Right cardiac atrium (tissue), 5 donors: ENCODE results near the gene PRKCE. TPM values are rescaled to one million over a fixed set of nuclear protein-coding genes. Genes with fewer than 3 reads are reported as not detected.

Source experiments
- ATAC-seq, 2 donors: fragments of 200-7000 bp; cut with Tn5 transposase; one replicate each; pipeline versions ENCODE4 v1.8.0 to v1.9.1; 2020; ENCODE audit warnings: moderate library complexity in 2 of 2, mild to moderate bottlenecking in 1 of 2
- DNase-seq, 3 donors: peaks; one replicate each; pipeline ENCODE4 v3.0.0-alpha.2; 2020
- H3K27ac ChIP-seq: one replicate; pipeline ENCODE4 v1.5.1; 2013; ENCODE audit warnings: mild to moderate bottlenecking, low read length, control low read depth, moderate library complexity
- H3K27me3 ChIP-seq: one replicate; pipeline ENCODE4 v1.6.1; 2013; ENCODE audit not compliant: control insufficient read depth, insufficient read depth
- H3K4me1 ChIP-seq: one replicate; pipeline ENCODE4 v1.6.1; 2013; ENCODE audit warnings: low read length; ENCODE audit not compliant: control insufficient read depth, insufficient read depth
- H3K4me3 ChIP-seq: one replicate; pipeline ENCODE4 v1.5.1; 2013; ENCODE audit warnings: low read length, control low read depth
- H3K9me3 ChIP-seq: one replicate; pipeline ENCODE4 v1.6.1; 2013; ENCODE audit warnings: low read length; ENCODE audit not compliant: control insufficient read depth
- WGBS: extraction: QIAGEN DNeasy Blood & Tissue Kit; methylation state at CpG from one replicate; pipeline ENCODE4 v1.1.7; 2013; 5-methylcytosine and 5-hydroxymethylcytosine counted together
- intact Hi-C, 4 donors: fragments of 100-400 bp; cut with DNase I; formaldehyde crosslinking; loops; one replicate each; pipeline versions ENCODE4 v1.11.0 to v1.14.0; 2022 to 2023
- polyA plus RNA-seq: library from polyadenylated mRNA; stranded (reverse); fragments of 200-250 nt; gene quantifications from one replicate; pipeline ENCODE4 v1.2.3, GENCODE V29; 2013
- total RNA-seq, 4 donors: library from RNA; stranded (reverse); fragmentation: NEBNext Ultra II Directional; extraction: Animal tissue kit (Norgen Biotek cat#: 25700); gene quantifications; one replicate each; pipeline ENCODE4 v1.2.1, GENCODE V29; 2021
- donor health status: healthy with polysubstance abuse.
- donor health status: DM: no; HTN: yes; CAD: no.
- donor health status: DM: no; HTN: no; CAD: no.
- donor health status: DM: no; HTN: yes; CAD: no; lungs with severe emphysema.
- donor health status: DM: yes; HTN: yes; CAD: no.

PRKCE gene
- total and polyA plus RNA-seq, 5 donors: 5.5 to 19.7 (median 18.7) TPM

DNA sequence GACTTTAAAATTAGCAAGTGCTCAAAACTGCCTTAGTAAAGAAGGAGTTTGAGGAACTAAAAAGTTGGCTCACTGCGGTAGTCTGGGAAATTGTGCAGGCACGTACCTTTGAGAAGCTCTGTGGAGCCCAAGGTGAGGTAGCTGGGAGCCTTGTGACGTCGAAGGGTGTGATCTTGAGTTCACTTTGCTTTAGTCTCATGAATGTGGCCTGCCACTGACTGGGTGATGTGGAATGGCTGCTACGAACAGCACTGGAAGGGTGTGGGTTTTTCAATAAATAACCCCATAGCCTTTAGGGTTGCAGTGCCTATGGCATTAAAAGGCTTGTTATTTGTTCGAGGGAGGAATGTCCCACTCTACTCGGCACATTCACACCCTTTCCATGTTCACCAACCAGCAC is 312.3 kb downstream of the PRKCE start:
- Histone ChIP-seq H3K27ac (peak overlapping the region; percentile 4), H3K4me3 (no peak overlapping the region), H3K27me3 (no peaks in the 10 kb centered on the region), H3K9me3 (no peaks in the 10 kb centered on the region), H3K4me1 (peaks cover 17% of the 10 kb centered on the region)
- DNase-seq (no peak), ATAC-seq (no peak)
- intact Hi-C loops: no loop called here
- 69% methylated on average over 7 of the region's 7 CpGs for WGBS

DNA sequence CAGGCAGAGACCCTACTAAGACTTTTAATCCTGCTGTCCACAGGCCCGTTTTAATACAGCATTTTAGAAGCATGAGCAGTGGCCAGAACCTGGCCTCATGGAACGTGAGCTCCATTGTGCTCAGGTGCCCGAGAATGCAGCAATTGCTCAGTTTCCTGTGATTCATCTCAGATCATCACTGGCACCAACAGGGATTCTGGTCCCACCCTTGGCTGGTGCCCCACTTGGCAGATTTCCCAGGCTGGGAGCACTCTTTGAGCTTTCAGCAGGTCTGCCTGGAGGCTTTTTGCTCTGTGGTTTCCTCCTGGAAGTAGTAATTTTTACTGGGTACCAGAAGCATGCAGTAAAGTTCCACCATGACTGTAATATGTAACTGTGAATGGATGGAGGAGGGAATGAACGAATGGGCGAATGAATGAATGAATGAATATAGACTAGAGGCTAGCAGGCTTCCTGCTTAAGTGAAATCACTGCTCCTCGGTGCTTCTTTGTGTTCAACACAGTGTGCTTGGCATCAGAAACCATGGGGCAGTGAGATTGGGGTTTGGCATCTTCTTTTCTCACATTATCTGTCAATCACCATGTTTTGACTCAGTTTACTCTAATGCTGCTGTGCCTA is 312.9 kb downstream of the PRKCE start:
- Histone ChIP-seq H3K4me3 (no peak overlapping the region), H3K27ac (peak overlapping the region; percentile 4), H3K4me1 (peaks cover 17% of the 10 kb centered on the region), H3K27me3 (no peaks in the 10 kb centered on the region), H3K9me3 (no peaks in the 10 kb centered on the region)
- peak; percentile 42 to 71 for ATAC-seq
- peak; percentile 78 to 85 (median 84) for DNase-seq
- 33% methylated on average over 6 of the region's 6 CpGs for WGBS
- intact Hi-C loops: no loop called here

DNA sequence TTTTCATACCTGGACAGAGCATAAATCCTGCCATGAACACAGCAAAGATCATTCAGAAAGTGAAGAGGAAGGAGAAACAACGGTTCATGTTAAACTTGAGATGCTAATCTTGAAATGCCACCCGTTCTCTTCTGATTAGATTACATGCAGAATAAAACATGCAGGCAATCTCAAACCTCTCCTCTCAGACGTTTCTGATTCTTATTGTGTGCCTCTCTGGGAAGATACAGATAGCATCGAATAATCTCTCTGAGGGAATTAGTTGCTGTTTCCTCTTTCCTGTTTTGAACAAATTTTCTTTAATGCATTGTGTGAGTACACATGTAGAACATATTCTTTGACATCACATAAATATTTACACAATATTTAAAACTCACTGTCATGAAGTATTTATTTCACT is 313.4 kb downstream of the PRKCE start:
- intact Hi-C loops: no loop called here
- Histone ChIP-seq H3K4me3 (no peak overlapping the region), H3K27ac (no peak overlapping the region), H3K4me1 (peaks cover 17% of the 10 kb centered on the region), H3K27me3 (no peaks in the 10 kb centered on the region), H3K9me3 (no peaks in the 10 kb centered on the region)
- WGBS: 18% methylated on average over 4 of the region's 4 CpGs
- ATAC-seq (no peak), DNase-seq (no peak)

DNA sequence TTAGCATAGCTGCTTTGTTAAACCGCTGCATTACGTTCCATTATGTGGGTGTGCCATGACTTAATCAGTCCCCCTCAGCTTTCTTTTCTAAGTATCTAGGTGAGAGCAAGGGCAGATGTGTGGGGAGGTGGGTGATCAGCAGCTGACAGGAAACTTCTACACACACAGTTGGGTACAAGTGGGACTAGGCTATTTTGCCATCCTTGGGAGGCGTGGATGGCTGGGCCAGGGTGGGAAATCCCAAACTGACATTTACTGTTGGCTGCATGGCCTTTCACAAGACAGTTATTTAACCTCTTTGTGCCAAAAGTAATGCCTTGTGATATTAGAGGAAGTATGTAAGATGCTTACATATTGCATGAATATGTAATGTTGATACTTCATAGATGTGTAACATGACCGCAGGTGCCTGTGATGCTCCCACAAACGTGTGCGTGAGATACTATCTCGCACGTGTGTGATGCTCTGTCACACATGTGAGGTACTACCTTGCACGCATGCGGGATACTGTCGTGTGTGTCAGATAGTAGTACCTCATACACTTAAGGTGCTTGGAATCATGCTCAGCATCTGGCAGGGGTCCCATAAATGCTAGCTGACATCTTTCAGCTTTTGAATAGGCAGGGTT is 314.5 kb downstream of the PRKCE start:
- Histone ChIP-seq H3K9me3 (no peaks in the 10 kb centered on the region), H3K4me1 (peaks cover 16% of the 10 kb centered on the region), H3K27me3 (no peaks in the 10 kb centered on the region), H3K4me3 (no peak overlapping the region), H3K27ac (no peak overlapping the region)
- DNase-seq (no peak), ATAC-seq (no peak)
- 93% methylated on average over 11 of the region's 11 CpGs for WGBS
- intact Hi-C loops: no loop called here

DNA sequence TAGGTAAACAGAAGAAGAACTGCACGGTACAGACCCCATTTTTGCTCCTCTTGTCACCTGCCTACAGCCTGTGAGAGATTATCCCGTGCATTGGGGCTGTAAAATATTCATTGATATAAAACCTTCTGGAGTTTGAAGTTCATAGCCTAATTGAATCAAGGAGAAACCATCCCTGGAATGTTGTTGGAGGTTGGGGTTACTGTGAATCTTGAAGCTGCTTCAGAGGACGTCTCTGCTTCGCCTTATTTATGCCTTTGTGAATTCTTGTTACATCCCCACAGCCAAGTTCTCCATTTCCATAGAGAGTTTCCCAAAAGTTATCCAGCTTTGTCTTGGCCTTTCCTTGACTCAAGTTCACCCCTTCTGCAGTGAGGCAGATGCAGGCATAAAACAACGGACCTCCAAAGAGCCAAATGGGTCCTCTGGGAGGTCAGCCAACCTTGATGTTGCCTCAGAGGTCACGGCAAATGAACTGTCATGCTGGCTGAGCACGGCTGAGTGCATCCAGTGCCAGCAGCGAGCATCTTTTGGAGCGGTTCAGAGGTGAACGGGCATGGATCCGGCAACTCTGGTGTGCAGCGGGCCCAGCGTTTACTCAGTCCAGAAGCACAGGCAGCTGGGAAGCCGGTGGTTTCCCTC is 317.6 kb downstream of the PRKCE start:
- WGBS: 70% methylated on average over 14 of the region's 14 CpGs
- peak in 1 of 2 donors; percentile 33 for ATAC-seq

DNA sequence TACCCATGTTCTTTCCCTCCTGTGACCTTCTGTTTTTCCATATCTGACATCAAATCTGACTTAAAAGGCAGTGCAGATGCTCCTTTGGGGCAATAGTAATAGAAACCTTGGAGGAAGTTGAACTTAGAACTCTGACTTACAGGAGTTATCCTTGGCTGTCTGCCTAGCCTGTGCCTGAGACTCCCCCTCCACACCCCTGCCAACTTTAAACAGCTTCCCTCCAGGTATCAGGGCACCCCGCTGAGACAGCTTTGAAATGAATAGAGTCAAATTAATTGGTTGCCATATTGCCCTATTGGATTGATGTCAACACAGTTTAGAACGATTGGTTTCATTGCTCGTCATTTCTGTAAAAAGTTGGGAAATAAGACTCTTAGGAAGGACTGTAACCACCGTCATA is 322.0 kb downstream of the PRKCE start:
- Histone ChIP-seq H3K9me3 (no peaks in the 10 kb centered on the region), H3K4me1 (no peaks in the 10 kb centered on the region), H3K27me3 (no peaks in the 10 kb centered on the region), H3K4me3 (no peak overlapping the region), H3K27ac (no peak overlapping the region)
- DNase-seq (no peak), ATAC-seq (no peak)
- 88% methylated on average over 4 of the region's 4 CpGs for WGBS
- intact Hi-C loops: no loop called here

More for the DNA sequence above, 317.6 kb downstream of the PRKCE start:
- Histone ChIP-seq H3K4me1 (peaks cover 2% of the 10 kb centered on the region), H3K4me3 (no peak overlapping the region), H3K9me3 (no peaks in the 10 kb centered on the region), H3K27ac (no peak overlapping the region), H3K27me3 (no peaks in the 10 kb centered on the region)
- peak in 1 of 3 donors; percentile 54 for DNase-seq
- intact Hi-C loops: no loop called here

DNA sequence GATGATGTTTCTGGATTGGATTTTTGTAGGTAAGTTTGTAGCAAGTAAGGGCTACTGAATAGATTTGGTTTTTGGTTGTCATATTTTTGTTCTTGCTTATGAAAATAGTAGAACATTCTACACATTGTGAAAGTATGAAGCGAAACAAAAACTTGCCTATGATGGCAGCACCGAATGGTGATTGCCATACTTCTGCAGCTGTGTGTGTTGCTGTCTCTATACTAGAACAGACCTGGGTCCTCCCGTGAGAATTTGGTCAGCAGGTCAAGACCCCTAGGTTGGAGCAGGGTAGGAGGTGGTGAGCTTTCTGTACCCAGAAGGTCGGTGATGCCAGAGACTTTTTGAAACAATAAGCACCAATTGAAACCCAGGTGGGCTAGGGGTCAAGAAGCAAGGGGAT is 322.6 kb downstream of the PRKCE start:
- Histone ChIP-seq H3K9me3 (no peaks in the 10 kb centered on the region), H3K27ac (no peak overlapping the region), H3K4me1 (no peaks in the 10 kb centered on the region), H3K4me3 (no peak overlapping the region), H3K27me3 (no peaks in the 10 kb centered on the region)
- no peak for ATAC-seq
- intact Hi-C loops: no loop called here
- 95% methylated on average over 4 of the region's 4 CpGs for WGBS
- DNase-seq: no peak

DNA sequence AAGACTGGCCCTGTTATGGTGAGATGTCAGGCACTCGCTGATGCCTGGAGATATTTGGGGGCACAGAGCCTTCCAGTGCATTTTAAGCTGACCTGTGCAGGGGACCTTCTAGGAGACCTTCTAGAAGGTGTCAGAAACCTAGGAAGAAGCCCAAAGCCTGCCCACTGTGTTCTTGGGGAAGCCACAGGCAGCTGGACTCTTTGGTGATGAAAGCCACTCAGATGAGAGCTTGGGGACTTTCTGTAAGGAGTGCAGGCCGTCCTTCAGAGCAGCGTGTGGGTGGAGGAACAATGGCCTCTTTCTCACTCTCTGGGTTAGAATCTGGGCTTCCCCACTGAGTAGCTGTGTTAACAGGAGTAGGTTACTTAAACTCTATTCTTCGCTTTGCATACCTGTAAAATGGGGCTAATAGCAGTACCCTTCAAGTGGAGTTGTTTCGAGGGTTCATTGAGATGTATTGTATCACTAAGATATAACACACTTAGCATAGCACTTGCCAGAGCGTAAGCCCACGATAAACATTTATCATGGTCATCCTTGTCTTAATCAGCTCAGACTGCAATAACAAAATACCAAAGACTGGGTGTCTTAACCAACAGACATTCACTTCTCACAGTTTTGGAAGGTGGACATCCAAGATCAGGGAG is 323.4 kb downstream of the PRKCE start:
- H3K27ac ChIP-seq: no peak overlapping the region
- H3K27me3 ChIP-seq: no peaks in the 10 kb centered on the region
- H3K9me3 ChIP-seq: no peaks in the 10 kb centered on the region
- ATAC-seq (no peak), DNase-seq (no peak)
- H3K4me1 ChIP-seq: no peaks in the 10 kb centered on the region
- intact Hi-C loops: no loop called here
- 87% methylated on average over 7 of the region's 7 CpGs for WGBS
- no peak overlapping the region for H3K4me3 ChIP-seq

DNA sequence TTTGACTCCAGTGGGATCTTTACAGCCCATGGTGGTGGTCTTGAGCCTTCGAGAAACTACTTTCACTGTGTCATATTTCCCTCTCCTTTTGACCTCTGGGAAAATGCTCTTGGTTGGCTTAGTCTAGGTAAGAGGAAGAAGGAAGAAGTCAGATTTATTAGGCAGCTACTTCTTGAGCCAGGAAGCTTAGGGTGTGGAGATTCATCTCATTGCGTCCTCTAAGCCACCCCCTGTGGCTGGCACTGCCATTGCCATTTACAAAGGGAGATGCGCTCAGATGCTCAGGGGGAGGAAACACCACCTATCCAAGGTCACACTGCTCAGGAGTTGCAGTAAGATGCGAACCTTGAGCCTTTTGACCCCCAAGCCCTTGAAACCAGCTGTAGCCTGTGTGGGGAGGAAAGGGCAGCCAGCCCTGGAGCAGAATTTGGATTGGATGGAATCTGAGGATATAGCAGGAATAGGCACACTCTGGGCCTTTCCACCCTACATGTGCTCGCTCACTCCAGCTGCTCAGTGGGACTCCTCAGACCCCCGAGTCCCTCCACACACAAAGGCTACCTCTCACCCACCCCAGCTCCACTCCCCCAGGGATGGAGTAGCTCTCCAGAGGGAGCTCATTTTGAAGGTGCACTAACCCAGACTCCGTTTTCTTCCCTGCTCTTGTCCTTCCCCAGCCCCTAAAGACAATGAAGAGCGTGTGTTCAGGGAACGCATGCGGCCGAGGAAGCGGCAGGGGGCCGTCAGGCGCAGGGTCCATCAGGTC is 324.5 kb downstream of the PRKCE start:
- Histone ChIP-seq H3K27me3 (no peaks in the 10 kb centered on the region), H3K27ac (no peak overlapping the region), H3K4me3 (no peak overlapping the region), H3K9me3 (no peaks in the 10 kb centered on the region), H3K4me1 (no peaks in the 10 kb centered on the region)
- DNase-seq (no peak), ATAC-seq (no peak)
- 93% methylated on average over 14 of the region's 14 CpGs for WGBS
- intact Hi-C loops: no loop called here

DNA sequence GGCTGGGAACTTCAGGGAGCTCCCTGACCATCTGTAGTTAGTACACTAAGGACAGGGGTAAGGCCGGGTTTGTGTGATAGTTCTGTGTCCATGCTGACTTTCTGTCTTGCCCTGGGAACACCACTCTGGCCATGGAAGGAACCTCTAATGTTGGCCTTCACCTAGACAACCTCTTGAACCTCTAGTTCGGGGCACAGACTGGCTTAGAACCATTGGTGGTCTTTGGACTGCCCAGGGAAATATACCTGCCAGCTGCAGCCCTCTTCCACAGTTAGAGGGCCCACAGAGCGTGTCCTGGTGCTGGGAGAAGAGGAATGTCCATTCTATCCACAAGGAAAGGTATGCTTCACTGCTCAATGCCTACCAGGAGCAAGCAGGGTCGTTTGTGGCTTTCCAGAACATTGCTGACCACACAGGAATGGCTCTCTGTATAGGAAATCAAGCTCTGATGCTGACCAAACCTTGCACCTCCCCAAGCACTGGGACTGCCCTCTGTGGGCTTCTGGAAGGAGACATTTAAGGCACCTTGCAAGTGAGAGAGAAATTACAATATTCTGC is 326.9 kb downstream of the PRKCE start:
- intact Hi-C loops: no loop called here
- ATAC-seq: no peak

More for the DNA sequence above, 326.9 kb downstream of the PRKCE start:
- WGBS: 89% methylated on average over 4 of the region's 4 CpGs
- Histone ChIP-seq H3K4me1 (no peaks in the 10 kb centered on the region), H3K9me3 (no peaks in the 10 kb centered on the region), H3K27me3 (no peaks in the 10 kb centered on the region), H3K4me3 (no peak overlapping the region), H3K27ac (no peak overlapping the region)
- no peak for DNase-seq
